ENCODE measurements around the gene CMIP.

The CMIP gene

GRCh38 chr16:81591545-81591870 lies 146.9 kb downstream of the CMIP start:
- TF ChIP-seq CTCF (IDR thresholded peaks at IDR 0.05): no peak

- no peak for TF ChIP-seq CTCF (IDR thresholded peaks at IDR 0.05)
These were observed 147.8 kb downstream of the CMIP start for GRCh38 chr16:81592353-81592866.

- no peak for TF ChIP-seq CTCF (IDR thresholded peaks at IDR 0.05)
These were observed 148.9 kb downstream of the CMIP start for GRCh38 chr16:81593481-81593880.

- TF ChIP-seq CTCF (IDR thresholded peaks at IDR 0.05): no peak
These were observed 151.2 kb downstream of the CMIP start for GRCh38 chr16:81595629-81596292.

- TF ChIP-seq CTCF (IDR thresholded peaks at IDR 0.05): no peak
These were observed 152.6 kb downstream of the CMIP start for GRCh38 chr16:81597079-81597658.

GRCh38 chr16:81598083-81598482 lies 153.5 kb downstream of the CMIP start:
- TF ChIP-seq CTCF (IDR thresholded peaks at IDR 0.05): no peak; the same call in 1 of the 2 replicates

GRCh38 chr16:81599034-81599744 lies 154.6 kb downstream of the CMIP start:
- TF ChIP-seq CTCF (IDR thresholded peaks at IDR 0.05): no peak

Data from LNCAP (cell line).